Ishikawa (cell line): Measurements from ENCODE around the gene IL17D.

ENCODE experiments used
- CEBPB ChIP-seq: IDR thresholded peaks from 2 replicates; pipeline ENCODE4 v1.6.1; 2012
- EGR1 ChIP-seq: IDR thresholded peaks from 2 replicates; pipeline ENCODE4 v1.6.1; 2012
- EP300 ChIP-seq: IDR thresholded peaks from 2 replicates; pipeline ENCODE4 v1.6.1; 2012; ENCODE audit warnings: borderline replicate concordance
- MAX ChIP-seq: IDR thresholded peaks from 2 replicates; pipeline ENCODE4 v1.6.1; 2012
- RAD21 ChIP-seq: IDR thresholded peaks from 2 replicates; pipeline ENCODE4 v1.6.1; 2012; ENCODE audit warnings: low read depth

GRCh38 chr13:20728579-20729311 is 25.2 kb downstream of the IL17D start:
- TF ChIP-seq EP300: no peak
- no peak for TF ChIP-seq MAX
- no peak for TF ChIP-seq RAD21
- no peak for TF ChIP-seq CEBPB
- TF ChIP-seq EGR1: no peak
